Measurements from ENCODE around the gene CDKN1C. TPM values are rescaled to one million over a fixed set of nuclear protein-coding genes. Genes with fewer than 3 reads are reported as not detected.

Gene CDKN1C
- total RNA-seq, 2 donors from 2014 or later: 10.9 to 18.2 TPM

DNA sequence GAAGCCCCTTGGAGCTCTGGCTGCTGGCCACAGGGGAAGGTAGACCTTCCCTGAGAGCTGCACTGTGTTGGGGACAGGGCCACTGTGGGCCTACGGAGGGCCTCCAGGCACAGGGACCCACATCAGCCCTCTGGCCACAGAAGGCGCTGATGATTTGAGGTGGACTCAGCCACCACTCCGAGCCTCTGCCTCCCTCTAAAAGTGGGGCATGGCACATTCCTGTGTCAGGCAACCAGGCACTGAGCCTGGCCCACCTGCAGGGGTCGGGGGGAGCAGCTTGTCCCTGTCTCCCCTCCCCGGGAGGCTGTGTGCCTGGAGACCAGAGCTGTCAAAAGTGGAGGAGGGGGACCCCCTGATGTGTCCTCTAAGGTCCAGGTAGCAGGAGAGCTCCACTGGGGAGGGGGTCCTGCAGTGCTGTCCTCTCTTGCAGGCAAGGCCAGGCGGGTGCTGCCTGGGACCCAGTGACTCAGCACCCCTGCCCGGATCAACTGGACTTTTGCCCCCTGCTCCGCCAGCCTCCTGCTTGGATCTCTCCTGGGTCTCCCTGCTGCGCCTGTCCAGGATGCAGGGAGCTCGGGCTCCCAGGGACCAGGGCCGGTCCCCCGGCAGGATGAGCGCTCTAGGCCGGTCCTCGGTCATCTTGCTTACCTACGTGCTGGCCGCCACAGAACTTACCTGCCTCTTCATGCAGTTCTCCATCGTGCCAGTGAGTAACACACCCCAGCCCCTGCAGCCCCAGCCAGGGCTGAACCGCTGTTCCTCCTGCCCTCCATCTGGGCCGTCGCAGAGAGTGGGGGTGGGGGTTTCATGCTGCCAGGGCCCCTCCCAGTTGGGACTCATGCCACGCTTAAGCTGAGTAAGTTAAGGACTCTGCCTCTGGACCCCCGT, 17.5 kb upstream of the CDKN1C start:
- Histone ChIP-seq H3K4me1 (peaks cover 13% of the 10 kb centered on the region), H3K9me3 (no peaks in the 10 kb centered on the region), H3K27me3 (no peaks in the 10 kb centered on the region), H3K4me3 (peak overlapping the region; percentile 78), H3K27ac (peak overlapping the region; percentile 94), H3K9ac (ENCODE audit: low read depth in 2 of 2, low read length in 2 of 2) (peak overlapping the region; percentile 94 to 98), H3K36me3 (no peaks in the 10 kb centered on the region)
- TF ChIP-seq, protein P1, sequence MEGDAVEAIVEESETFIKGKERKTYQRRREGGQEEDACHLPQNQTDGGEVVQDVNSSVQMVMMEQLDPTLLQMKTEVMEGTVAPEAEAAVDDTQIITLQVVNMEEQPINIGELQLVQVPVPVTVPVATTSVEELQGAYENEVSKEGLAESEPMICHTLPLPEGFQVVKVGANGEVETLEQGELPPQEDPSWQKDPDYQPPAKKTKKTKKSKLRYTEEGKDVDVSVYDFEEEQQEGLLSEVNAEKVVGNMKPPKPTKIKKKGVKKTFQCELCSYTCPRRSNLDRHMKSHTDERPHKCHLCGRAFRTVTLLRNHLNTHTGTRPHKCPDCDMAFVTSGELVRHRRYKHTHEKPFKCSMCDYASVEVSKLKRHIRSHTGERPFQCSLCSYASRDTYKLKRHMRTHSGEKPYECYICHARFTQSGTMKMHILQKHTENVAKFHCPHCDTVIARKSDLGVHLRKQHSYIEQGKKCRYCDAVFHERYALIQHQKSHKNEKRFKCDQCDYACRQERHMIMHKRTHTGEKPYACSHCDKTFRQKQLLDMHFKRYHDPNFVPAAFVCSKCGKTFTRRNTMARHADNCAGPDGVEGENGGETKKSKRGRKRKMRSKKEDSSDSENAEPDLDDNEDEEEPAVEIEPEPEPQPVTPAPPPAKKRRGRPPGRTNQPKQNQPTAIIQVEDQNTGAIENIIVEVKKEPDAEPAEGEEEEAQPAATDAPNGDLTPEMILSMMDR (IDR thresholded peaks at IDR 0.05): no peak
- intact Hi-C loops (cut with DNase I): no loop called here
- peak; percentile 77 for DNase-seq

DNA sequence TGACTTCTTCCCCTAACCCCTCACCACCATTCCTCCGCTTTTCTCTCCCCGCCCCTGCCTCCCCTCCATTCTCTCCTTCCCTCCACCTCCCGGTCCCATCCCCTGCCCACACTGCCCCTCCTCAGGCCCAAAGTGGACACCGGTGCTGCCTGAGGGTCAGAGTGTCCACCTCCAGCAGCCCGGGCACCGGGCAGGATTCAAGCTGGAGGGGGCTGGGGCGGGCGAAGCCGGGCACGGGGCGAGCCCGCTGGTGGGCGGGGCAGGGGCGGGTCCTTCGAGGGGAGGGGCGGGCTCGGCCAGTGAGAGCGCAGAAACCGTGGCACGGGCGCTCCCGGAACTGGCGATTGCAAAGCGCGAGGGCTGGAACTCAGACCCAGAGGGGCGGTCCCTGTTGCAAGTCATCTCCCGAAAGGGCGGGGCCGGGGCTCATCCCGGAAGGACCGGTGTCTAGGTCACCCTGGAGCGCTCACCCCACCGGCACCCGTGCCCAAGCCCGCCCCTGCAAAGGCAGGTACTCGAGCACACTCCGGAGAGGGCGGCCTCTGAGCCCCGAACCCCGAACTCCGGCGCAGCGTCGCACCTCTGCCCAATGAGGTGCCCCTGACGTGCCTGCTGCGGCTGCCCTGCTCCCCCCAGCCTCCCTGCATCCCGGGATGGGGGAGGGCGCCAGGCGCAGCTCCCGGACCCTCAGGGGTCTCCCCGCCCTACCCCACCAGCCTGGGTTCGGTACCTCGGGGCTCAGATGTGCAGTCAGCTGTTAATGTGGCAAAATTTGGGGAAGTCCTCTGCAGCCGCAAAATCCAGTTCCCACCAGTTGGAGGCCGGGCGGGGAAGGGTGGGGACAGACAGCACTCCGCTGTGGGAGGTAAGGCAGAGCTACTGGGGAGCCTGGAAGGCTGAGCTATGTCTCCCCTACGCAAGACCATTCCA, 16.5 kb upstream of the CDKN1C start:
- intact Hi-C loops (cut with DNase I): no loop called here

DNA sequence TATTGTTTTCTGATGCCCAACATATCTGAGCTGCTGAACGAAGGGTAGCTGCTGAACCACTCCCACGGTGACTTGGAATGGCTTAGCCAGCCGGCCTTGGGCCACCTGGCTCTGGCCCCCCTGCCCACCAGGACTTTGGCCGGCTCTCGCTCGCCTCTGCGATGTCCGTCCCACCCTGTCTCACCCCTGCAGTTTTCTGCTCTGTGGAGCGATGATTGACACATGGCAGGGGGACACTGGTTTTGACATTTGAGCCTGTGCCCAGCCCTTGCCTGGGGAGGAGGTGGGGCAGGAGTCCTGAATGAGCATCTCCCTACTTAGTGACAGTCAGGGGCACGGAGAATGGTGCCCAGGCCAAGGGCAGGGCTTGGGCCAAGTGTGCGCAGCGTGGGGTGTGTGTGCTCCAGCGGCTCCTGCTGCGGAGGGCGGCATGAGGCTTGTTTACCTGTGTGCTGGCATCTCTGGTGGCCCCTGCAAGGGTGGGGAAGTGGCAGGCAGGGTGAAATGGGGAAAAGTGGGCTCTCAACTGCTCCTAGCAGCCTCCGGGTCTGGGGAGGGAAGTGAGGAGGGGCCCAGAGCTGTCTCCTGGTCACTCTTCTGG, 15.7 kb upstream of the CDKN1C start:
- TF ChIP-seq, protein P1 (IDR thresholded peaks at IDR 0.05): no peak
- no peak for DNase-seq
- intact Hi-C loops (cut with DNase I): no loop called here
- H3K9ac ChIP-seq (ENCODE audit: low read depth in 2 of 2, low read length in 2 of 2): peak overlapping the region; percentile 77 to 86
- H3K9me3 ChIP-seq: no peaks in the 10 kb centered on the region
- H3K27ac ChIP-seq: peak overlapping the region; percentile 94
- peak overlapping the region; percentile 78 for H3K4me3 ChIP-seq
- H3K27me3 ChIP-seq: no peaks in the 10 kb centered on the region
- no peaks in the 10 kb centered on the region for H3K36me3 ChIP-seq
- peaks cover 13% of the 10 kb centered on the region for H3K4me1 ChIP-seq

More for the DNA sequence above, 16.5 kb upstream of the CDKN1C start:
- peak overlapping the region; percentile 78 for H3K4me3 ChIP-seq
- H3K4me1 ChIP-seq: peaks cover 13% of the 10 kb centered on the region
- peak overlapping the region; percentile 94 to 98 for H3K9ac ChIP-seq (ENCODE audit: low read depth in 2 of 2, low read length in 2 of 2)
- H3K36me3 ChIP-seq: no peaks in the 10 kb centered on the region
- H3K27me3 ChIP-seq: no peaks in the 10 kb centered on the region
- no peaks in the 10 kb centered on the region for H3K9me3 ChIP-seq
- peak overlapping the region; percentile 94 for H3K27ac ChIP-seq
- peak; percentile 99 for DNase-seq
- TF ChIP-seq, protein P1 (IDR thresholded peaks at IDR 0.05): no peak

DNA sequence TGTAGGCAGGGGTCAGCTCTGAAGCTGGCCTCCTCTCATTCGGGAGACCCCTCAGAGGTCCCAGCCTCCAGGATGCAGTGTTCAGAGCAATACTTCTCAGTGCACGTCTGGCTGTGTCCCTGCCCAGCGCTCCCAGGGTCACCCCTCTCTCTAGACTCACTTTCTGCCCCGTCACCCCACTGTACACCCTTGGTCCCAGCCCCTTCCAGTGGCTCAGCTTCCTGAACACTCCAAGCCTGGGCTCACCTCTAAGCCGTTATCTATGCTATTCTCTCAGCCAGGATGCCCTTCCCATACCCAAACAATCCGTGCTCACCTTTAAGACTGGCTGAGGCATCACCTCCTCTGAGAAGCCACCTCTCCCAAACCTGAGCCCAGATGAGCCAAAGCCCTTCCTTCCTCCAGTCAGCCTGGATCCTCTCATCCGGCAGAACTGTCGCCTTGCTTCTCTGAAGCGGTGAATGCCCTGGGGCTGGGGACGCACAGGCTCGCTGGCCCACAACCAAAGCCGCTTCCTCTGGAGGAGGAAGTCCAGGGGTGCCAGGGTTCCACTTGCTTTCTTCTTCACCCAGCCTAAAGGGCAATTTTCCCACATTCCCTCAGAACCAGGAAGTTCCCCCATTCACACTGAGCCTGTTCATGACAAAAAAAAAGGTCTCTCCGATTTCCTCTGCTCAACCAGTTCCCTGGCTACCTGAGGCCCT, 13.7 kb upstream of the CDKN1C start:
- intact Hi-C loops (cut with DNase I): loop anchor here (5.0 to 10.0 kb wide), 2 partner anchors 467 to 704 kb away; no protein-coding TSS in a partner anchor
- TF ChIP-seq, protein P1 (IDR thresholded peaks at IDR 0.05): no peak
- no peak for DNase-seq
- Histone ChIP-seq H3K4me3 (no peak overlapping the region), H3K4me1 (peaks cover 10% of the 10 kb centered on the region), H3K27me3 (no peaks in the 10 kb centered on the region), H3K9ac (ENCODE audit: low read depth in 2 of 2, low read length in 2 of 2) (no peak overlapping the region), H3K9me3 (no peaks in the 10 kb centered on the region), H3K36me3 (no peaks in the 10 kb centered on the region), H3K27ac (peak overlapping the region; percentile 57)
